Fibroblast of villous mesenchyme (primary cell): ENCODE results near the gene EFNB2. TPM values are rescaled to one million over a fixed set of nuclear protein-coding genes. Genes with fewer than 3 reads are reported as not detected.

ENCODE experiments used
- DNase-seq: peaks from one replicate; pipeline ENCODE4 v3.0.0-alpha.2; 2010; ENCODE audit warnings: low read depth
- H3K4me3 ChIP-seq: 2 replicates; pipeline ENCODE4 v1.5.1; 2011; ENCODE audit warnings: low read depth, mild to moderate bottlenecking, low read length
- total RNA-seq: library from RNA; depleted of rRNA; stranded (reverse); fragments of >200 nt; gene quantifications from 2 replicates; pipeline ENCODE4 v1.2.3, GENCODE V29; 2012
- TF ChIP-seq, protein P1 (sequence below): IDR thresholded peaks from 2 replicates; pipeline ENCODE4 v1.5.1; 2012; ENCODE audit warnings: low read depth, mild to moderate bottlenecking, low read length; ENCODE audit not compliant: insufficient read depth

Gene EFNB2
- total RNA-seq, 1 donor: 10.8 TPM

DNA sequence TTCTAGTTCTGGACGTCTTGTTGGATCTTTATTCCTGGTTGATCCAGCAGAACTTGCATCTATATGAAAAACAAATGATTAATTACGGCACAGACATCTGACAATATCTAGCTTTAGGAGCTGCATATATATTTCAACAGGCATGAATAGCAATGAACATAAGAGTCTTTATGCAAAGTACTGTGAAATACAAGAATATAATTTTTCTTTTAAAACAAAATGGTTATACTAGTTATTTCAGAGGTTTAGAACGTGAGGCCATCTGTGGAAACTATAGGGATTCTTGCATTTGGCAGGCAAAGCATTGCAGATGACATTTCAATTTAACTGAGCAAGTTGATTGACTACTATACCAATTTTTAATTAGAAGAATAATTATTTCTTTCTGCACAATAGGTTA is 40.5 kb downstream of the EFNB2 start:
- no peak overlapping the region for H3K4me3 ChIP-seq
- TF ChIP-seq, protein P1, sequence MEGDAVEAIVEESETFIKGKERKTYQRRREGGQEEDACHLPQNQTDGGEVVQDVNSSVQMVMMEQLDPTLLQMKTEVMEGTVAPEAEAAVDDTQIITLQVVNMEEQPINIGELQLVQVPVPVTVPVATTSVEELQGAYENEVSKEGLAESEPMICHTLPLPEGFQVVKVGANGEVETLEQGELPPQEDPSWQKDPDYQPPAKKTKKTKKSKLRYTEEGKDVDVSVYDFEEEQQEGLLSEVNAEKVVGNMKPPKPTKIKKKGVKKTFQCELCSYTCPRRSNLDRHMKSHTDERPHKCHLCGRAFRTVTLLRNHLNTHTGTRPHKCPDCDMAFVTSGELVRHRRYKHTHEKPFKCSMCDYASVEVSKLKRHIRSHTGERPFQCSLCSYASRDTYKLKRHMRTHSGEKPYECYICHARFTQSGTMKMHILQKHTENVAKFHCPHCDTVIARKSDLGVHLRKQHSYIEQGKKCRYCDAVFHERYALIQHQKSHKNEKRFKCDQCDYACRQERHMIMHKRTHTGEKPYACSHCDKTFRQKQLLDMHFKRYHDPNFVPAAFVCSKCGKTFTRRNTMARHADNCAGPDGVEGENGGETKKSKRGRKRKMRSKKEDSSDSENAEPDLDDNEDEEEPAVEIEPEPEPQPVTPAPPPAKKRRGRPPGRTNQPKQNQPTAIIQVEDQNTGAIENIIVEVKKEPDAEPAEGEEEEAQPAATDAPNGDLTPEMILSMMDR: no peak
- DNase-seq: no peak

DNA sequence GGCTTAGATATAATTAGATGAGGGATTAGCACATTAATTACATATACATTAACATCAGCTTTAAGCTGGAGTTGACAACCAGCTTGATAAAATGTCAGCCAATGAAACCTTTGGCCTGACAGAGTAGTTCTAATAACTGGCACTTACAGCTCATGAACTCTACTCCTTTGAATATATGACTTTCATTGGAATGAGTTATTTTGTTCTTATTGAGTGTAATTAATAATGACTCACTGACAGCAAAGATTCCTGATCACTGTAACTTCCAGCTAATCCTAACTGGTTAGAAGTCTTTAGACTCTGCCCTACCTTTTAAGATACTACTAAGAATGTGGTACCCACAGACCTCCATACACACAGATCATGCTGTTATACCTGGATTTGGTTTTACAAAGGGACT is 41.0 kb downstream of the EFNB2 start:
- DNase-seq: no peak
- no peak overlapping the region for H3K4me3 ChIP-seq
- TF ChIP-seq, protein P1: no peak

DNA sequence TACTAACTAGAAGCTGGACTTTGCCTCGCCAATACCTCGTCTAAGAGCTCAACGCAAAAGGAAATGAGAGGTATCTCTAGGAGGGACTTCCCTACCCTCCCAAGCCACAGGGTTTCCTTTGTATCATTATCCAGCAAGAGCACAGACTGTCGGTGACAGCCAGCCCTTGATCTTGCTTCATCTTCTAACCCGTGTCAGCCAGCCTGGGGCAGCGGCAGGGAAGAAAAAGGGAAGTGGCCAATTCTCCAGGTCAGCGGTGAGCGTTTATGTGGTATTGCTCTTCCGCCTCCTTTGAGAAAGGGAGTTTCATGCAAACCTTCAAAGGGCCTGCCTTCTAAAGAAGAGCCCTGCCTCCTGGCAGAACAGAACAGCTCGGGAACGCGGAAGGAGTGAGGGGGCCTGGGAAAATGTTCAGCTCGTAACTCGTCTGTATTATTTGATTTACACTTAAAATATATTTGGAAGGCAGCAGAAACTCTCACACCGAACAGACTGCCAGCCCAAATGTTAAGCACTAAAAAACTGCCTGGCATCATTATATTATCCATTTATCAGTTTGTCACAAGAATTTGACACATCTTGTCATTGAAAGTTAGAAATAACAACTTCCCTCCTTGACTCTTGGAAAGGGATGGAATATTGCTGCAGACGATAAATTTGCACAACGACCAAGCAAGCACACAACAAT is 41.8 kb downstream of the EFNB2 start:
- DNase-seq: peak; percentile 22
- no peak overlapping the region for H3K4me3 ChIP-seq
- TF ChIP-seq, protein P1: no peak

DNA sequence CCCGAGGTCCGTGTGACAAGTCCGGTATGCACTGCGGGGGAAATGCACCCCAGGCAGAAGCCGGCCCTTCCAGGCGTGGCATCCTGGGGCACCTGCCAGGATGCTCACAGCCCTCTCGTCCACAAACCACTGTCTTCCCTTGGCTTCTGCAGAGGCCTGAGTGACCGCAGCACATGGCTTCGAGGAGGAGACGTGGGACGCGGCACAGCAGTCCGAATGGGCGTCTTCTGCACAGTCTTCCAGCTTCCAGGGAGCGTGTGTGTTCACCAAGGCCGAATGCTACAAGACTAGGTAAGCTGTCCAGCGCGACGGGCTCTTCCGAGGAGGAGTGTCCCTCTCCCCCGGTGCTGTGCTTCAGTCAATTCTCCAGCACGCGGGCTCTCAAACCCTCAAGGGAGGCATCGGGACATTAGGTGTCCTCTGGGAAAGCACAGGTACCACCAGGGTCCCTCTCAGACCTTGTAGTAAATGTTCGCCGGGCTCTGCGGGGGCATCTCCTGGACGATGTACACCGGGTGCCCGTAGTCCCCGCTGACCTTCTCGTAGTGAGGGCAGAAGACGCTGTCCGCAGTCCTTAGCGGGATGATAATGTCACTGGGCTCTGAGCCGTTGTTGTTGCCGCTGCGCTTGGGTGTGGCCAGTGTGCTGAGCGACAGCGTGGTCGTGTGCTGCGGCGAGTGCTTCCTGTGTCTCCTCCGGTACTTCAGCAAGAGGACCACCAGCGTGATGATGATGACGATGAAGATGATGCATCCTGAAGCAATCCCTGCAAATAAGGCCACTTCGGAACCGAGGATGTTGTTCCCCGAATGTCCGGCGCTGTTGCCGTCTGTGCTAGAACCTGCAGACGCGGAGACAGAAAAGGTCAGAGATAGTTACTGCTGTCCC is 42.6 kb downstream of the EFNB2 start:
- TF ChIP-seq, protein P1: no peak
- DNase-seq: no peak
- H3K4me3 ChIP-seq: no peak overlapping the region

DNA sequence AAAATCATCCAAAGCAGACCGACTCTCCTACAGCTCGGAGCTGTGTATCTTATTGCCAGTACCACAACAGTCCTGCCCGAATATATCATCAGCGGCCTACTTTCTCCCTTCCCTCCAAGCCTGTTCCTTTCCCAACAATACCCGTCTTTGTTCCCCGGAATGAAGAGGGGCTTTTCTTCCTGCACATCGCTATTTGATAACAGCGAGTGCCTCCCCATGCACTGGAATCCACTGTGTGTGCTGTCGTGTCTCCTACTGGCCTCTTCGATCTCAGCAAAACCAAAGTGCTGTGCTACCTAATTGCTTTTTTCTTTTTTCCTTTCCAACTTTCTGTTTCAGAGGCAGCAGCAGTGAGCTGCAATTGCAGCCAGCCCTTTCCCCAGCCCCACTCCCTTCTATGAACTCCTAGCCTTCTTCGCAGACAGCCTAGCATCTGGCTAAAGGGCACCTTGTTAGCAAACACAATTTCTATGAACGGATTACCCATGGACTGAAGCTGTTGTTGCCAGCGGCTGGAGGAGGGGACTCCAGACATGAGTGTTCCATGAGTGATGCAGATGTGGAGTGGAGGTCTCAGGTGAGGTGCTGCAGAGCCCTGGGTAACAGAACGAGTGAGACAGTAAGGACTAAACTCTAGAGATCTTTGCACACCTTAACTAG is 43.4 kb downstream of the EFNB2 start:
- TF ChIP-seq, protein P1: no peak
- no peak overlapping the region for H3K4me3 ChIP-seq
- DNase-seq: no peak

DNA sequence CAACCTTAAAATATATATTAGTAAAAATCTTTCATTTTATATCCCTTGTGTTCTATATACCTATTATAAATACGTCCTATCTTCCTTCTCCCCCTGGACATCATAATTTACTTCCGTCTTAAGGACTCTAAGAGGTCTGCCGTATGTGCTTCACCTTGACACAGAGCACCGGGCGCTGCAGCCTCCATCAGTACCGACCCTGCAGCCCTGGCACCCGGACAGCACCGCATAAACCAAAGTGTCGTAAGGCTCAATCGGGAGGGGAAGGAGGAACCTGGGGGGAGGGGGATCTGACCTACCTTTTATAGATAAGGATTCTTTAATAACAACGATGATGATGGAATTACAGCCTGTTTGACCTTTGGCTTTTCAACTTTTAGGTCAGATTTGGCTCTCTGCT is 44.0 kb downstream of the EFNB2 start:
- no peak for DNase-seq
- no peak overlapping the region for H3K4me3 ChIP-seq
- TF ChIP-seq, protein P1: no peak
